ENCODE results near the gene PLA2G2C. TPM values are rescaled to one million over a fixed set of nuclear protein-coding genes. Genes with fewer than 3 reads are reported as not detected.
A peak's percentile ranks its signal among the peaks of the same experiment; 100 is the strongest.

The PLA2G2C gene
- total and polyA plus RNA-seq, 2 of the 8 experiments (the other 6 are each of a cell fraction or from before 2014, with no cell fraction given): not detected

DNA sequence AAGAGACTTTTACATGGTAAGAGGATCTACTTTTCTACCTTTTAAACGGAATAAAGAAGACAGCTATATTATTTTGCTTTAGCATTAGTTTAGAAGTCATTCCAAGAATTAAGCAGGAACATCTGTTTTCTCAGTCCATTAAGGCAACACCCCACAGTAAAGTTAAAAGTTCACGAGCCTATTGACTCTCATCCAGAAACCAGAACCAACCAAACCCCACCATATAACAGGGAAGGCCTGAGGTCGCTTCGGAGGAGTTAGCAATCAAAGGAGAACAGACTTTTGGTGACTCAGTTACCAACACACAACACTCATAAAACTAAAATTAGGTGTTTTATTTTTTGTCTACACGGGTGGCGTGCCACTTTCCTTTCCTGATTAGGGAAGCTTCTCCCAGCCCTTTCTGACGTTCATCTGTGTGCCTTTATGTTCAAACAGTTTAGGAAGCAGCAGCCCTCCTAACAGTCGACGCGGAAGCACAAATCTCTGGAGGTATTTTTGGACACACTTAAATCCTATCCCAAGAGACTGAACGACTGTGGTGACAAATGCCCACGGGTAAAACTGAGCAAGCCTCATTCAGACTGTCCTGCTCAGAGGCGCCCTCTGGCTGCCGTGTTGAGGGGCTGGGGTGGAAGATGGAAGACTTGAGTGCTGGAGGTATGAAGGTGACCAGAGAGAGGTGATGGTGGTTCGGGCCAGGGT is 8.6 kb upstream of the PLA2G2C start (continued):
- TF ChIP-seq BCL11A (IDR thresholded peaks at IDR 0.05; ENCODE audit: low read depth in 2 of 2, low read length in 2 of 2) (no peak), CTCF (IDR thresholded peaks at IDR 0.05; ENCODE audit: control extremely low read depth in 1 of 3, insufficient read depth in 1 of 3, low read depth in 1 of 3, low read length in 3 of 3) (peak; percentile 83 to 92 (median 91)), GTF2F1 (IDR thresholded peaks at IDR 0.05; ENCODE audit: borderline replicate concordance, low read depth, low read length) (no peak), CEBPB (IDR thresholded peaks at IDR 0.05; ENCODE audit: low read depth, low read length) (no peak), RNF2 (IDR thresholded peaks at IDR 0.05; ENCODE audit: borderline replicate concordance, low read depth, low read length, missing control alignments, poor library complexity, severe bottlenecking) (no peak), SP2 (IDR thresholded peaks at IDR 0.05; ENCODE audit: low read length) (no peak), TBP (IDR thresholded peaks at IDR 0.05; ENCODE audit: low read depth, low read length) (no peak)

All from H1 (cell line).